GM19452 (cell line): Measurements from ENCODE around the gene MICB.

Experiments used
- ATAC-seq: cut with Tn5 transposase; IDR thresholded peaks from one replicate; pipeline ENCODE4 v1.9.1; 2021; ENCODE audit not compliant: unreplicated experiment

Gene MICB

GRCh38 chr6:31559606-31559957 is 61.6 kb downstream of the MICB start:
- ATAC-seq: peak; percentile 7

- ATAC-seq: peak; percentile 57
These were observed 62.2 kb downstream of the MICB start for GRCh38 chr6:31559958-31560696.

GRCh38 chr6:31560697-31561058 is 62.7 kb downstream of the MICB start:
- no peak for ATAC-seq
